Large intestine (tissue), 12 donors: ENCODE measurements around the gene B3GNT8. TPM values are rescaled to one million over a fixed set of nuclear protein-coding genes. Genes with fewer than 3 reads are reported as not detected.
A peak's percentile ranks its signal among the peaks of the same experiment; 100 is the strongest.
"Not testable (repeated sequence)": the region's sequence is repeated elsewhere in the genome, so short reads cannot be mapped to it uniquely, and the experiment has no call there.

Experiments
- DNase-seq, 2 donors: peaks; one replicate each; pipeline versions ENCODE4 v3.0.0 to v3.0.0-alpha.2; 2013
- H3K27ac ChIP-seq: one replicate; pipeline ENCODE4 v1.5.1; 2013; ENCODE audit warnings: low read length
- H3K27me3 ChIP-seq: 2 replicates; pipeline ENCODE4 v1.6.1; 2013; ENCODE audit warnings: low read length; ENCODE audit not compliant: control insufficient read depth, insufficient read depth
- H3K36me3 ChIP-seq: 2 replicates; pipeline ENCODE4 v1.6.1; 2013; ENCODE audit warnings: low read length; ENCODE audit not compliant: control insufficient read depth, insufficient read depth
- H3K4me1 ChIP-seq: one replicate; pipeline ENCODE4 v1.6.1; 2013; ENCODE audit warnings: low read length; ENCODE audit not compliant: control insufficient read depth, insufficient read depth
- H3K4me3 ChIP-seq: one replicate; pipeline ENCODE4 v1.5.1; 2013; ENCODE audit warnings: low read length
- H3K9me3 ChIP-seq: one replicate; pipeline ENCODE4 v1.6.1; 2013; ENCODE audit warnings: mild to moderate bottlenecking, low read depth, low read length, moderate library complexity; ENCODE audit not compliant: control insufficient read depth
- WGBS: methylation state at CpG from one replicate; pipeline ENCODE4 v1.1.5; 2013; ENCODE audit warnings: low lambda C conversion rate; ENCODE audit not compliant: insufficient coverage; 5-methylcytosine and 5-hydroxymethylcytosine counted together
- long read RNA-seq, 11 donors: transcript quantifications; one replicate each; lab custom pipeline, GENCODE V29; 2026
- polyA plus RNA-seq: library from polyadenylated mRNA; unstranded; fragments of 120-200 nt; gene quantifications from one replicate; pipeline ENCODE4 v1.2.1, GENCODE V29; 2013

B3GNT8 gene, protein sequence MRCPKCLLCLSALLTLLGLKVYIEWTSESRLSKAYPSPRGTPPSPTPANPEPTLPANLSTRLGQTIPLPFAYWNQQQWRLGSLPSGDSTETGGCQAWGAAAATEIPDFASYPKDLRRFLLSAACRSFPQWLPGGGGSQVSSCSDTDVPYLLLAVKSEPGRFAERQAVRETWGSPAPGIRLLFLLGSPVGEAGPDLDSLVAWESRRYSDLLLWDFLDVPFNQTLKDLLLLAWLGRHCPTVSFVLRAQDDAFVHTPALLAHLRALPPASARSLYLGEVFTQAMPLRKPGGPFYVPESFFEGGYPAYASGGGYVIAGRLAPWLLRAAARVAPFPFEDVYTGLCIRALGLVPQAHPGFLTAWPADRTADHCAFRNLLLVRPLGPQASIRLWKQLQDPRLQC
- 29.7 TPM for polyA plus RNA-seq
- long read RNA-seq, donor 1, partial matches to known transcripts: 12 of 14 reads
- long read RNA-seq, donor 1, other reads (novel, unspliced or antisense): 0 of 14 reads
- long read RNA-seq, donor 2, partial matches to known transcripts: 9 of 13 reads
- long read RNA-seq, donor 2, other reads (novel, unspliced or antisense): 0 of 13 reads
- long read RNA-seq, donor 3, transcript B3GNT8-202 (2 exons, 463 nt): major isoform, 7 of 32 reads
- long read RNA-seq, donor 3, partial matches to known transcripts: 25 of 32 reads
- long read RNA-seq, donor 3, other reads (novel, unspliced or antisense): 0 of 32 reads
- long read RNA-seq, donor 4: 0 reads
- long read RNA-seq, donor 5, transcript B3GNT8-202 (2 exons, 463 nt): major isoform, 6 of 13 reads
- long read RNA-seq, donor 5, partial matches to known transcripts: 7 of 13 reads
- long read RNA-seq, donor 5, other reads (novel, unspliced or antisense): 0 of 13 reads
- long read RNA-seq, donor 6, partial matches to known transcripts: 7 of 7 reads
- long read RNA-seq, donor 6, other reads (novel, unspliced or antisense): 0 of 7 reads
- long read RNA-seq, donor 7, partial matches to known transcripts: 7 of 8 reads
- long read RNA-seq, donor 7, other reads (novel, unspliced or antisense): 0 of 8 reads
- long read RNA-seq, donor 8, partial matches to known transcripts: 40 of 43 reads
- long read RNA-seq, donor 8, other reads (novel, unspliced or antisense): 0 of 43 reads
- long read RNA-seq, donor 9, partial matches to known transcripts: 16 of 18 reads
- long read RNA-seq, donor 9, other reads (novel, unspliced or antisense): 0 of 18 reads
- long read RNA-seq, donor 10, transcript B3GNT8-202 (2 exons, 463 nt): major isoform, 5 of 24 reads
- long read RNA-seq, donor 10, partial matches to known transcripts: 19 of 24 reads
- long read RNA-seq, donor 10, other reads (novel, unspliced or antisense): 0 of 24 reads
- long read RNA-seq, donor 11, transcript B3GNT8-202 (2 exons, 463 nt): major isoform, 5 of 24 reads
- long read RNA-seq, donor 11, partial matches to known transcripts: 19 of 24 reads
- long read RNA-seq, donor 11, other reads (novel, unspliced or antisense): 0 of 24 reads

DNA sequence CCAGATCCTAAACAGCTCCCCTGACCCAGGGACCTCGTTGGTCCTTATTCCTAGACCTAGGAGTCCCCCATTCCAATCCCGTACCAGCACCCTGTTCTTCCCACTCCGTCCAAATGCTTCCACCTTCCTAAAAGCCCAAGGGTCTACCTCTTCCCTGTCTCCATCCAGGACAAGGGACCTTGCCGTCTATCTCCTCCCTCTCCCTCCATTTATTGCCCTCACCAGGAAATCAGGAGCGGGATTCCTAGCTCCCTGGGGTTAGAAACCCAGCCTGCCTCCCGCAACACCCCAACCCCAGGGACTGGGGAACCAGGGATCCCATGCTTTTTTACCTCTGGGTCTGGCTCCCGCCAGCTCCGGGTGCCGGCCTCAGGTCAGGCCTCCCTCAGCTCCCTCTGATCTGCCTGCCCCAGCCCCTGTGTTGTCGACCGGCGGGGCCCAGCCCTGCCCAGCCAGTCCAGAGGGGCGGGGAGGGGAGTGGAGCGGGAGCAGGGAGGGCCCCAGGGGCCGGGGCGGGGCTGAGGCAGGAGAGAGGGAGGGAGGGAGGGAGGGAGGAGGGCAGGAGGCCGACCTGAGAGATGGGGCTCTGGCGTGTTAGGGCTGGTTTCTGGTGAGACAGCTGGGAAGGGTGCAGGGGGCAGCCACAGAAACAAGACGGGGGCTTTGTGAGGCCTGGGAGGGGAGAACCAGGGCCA lies at the start of gene B3GNT8:
TSS of gene B3GNT8 (minus strand) at position 423 of the 695 bp plus-strand sequence. CDS start 596 bp downstream, outside the sequence.
- peaks cover 42% of the 10 kb centered on the region for H3K4me1 ChIP-seq
- H3K9me3 ChIP-seq: peaks cover 7% of the 10 kb centered on the region
- WGBS: 0% methylated on average over 1 of the region's 19 CpGs
- peaks cover 54% of the 10 kb centered on the region for H3K36me3 ChIP-seq
- H3K4me3 ChIP-seq: peak within 1 kb of the TSS; percentile 56
- no peaks in the 10 kb centered on the region for H3K27me3 ChIP-seq
- peak; percentile 88 to 96 for DNase-seq
- H3K27ac ChIP-seq: peak within 1 kb of the TSS; percentile 97

DNA sequence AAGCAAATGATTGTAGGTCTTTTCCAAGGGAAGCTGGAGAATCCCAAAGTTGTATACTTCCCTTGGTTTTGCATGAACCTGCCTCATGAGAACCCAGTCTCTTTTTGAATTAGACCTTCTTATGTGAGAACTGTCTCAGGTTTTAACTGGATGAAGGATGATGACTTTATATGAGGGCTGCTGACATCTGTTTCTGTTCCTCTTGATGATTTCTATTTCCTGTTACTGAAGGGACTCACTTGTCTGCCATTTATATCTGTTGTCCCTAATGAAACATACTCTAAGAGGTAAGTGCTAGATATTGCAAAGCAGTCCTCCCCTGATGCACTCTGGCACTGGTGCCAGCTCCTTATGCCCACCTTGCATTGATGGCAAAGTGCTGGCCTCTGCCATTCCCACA lies 49.4 kb upstream of the B3GNT8 start:
- Histone ChIP-seq H3K4me1 (no peaks in the 10 kb centered on the region), H3K27me3 (peaks cover 10% of the 10 kb centered on the region)
- no peak for DNase-seq

DNA sequence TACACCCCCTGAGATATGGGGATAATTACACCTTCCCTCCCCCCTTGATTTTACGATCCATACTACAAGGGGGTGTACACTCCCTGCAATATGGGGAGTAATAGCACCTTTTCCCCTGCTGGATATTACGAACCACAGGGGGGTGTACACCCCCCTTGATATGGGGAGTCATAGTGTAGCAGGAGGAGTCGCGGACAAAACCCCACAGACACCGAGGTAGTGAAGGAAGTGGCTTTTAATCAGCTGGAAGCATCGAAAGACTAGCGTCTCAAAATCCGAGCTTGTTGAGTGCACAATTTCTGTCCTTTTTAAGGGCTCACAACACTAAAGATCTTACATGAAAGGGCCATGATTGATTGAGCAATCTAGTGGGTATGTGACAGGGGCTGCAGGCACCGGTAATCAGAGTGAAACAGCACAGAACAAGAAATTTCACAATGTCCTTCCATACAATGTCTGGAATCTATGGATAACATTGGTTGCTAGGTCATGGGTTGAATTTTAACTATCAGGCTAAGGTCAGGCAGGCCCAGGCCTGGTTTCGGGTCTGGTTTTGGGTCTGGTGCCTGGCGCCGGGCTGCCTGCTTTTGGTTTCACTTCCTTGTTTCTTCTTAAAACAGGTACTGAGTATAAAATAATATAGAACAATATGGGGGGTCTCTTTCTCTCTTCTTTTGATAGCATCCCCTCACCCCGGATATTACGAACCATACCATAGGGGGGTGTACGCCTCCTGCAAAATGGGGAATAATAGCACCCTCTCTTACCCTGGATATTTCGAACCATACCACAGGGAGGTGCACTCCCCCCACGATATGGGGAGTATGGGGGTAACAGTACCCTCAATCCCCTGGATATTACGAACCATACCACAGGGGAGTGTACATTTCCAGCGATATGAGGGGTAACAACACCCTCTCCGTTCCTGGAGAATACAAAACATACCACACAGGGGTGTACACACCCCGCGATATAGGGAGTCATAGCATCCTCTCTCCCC lies 36.4 kb upstream of the B3GNT8 start:
- H3K27me3 ChIP-seq, H3K4me1 ChIP-seq, H3K4me3 ChIP-seq, DNase-seq, H3K9me3 ChIP-seq, H3K36me3 ChIP-seq, H3K27ac ChIP-seq: not testable (repeated sequence)
- no CpG with 5 or more reads among the region's 22 CpGs for WGBS

More for the DNA sequence above, 49.4 kb upstream of the B3GNT8 start:
- no peak overlapping the region for H3K4me3 ChIP-seq
- no peaks in the 10 kb centered on the region for H3K36me3 ChIP-seq
- no peaks in the 10 kb centered on the region for H3K9me3 ChIP-seq
- no peak overlapping the region for H3K27ac ChIP-seq

DNA sequence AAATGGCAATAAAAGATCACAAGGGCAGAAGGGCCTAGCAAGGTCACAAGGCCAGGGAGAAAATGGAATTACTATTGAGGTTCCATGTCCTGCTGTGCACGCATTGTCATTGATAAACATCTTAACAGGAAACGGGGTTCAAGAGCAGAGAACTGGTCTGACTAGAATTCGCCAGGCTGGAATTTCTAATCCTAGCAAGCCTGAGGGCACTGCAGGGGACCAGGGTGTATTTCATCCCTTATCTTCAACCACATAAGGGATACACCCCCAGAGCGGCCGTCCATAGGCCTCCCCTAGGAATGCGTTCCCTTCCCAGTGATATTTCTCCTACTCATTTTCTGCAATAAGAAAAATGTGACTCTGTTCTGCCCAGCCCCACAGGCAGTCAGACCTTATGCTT lies 35.3 kb upstream of the B3GNT8 start:
- no CpG with 5 or more reads among the region's 6 CpGs for WGBS
- Histone ChIP-seq H3K27ac (no peak overlapping the region), H3K4me1 (no peaks in the 10 kb centered on the region), H3K9me3 (no peaks in the 10 kb centered on the region), H3K36me3 (no peaks in the 10 kb centered on the region), H3K27me3 (peaks cover 5% of the 10 kb centered on the region), H3K4me3 (no peak overlapping the region)
- no peak for DNase-seq

DNA sequence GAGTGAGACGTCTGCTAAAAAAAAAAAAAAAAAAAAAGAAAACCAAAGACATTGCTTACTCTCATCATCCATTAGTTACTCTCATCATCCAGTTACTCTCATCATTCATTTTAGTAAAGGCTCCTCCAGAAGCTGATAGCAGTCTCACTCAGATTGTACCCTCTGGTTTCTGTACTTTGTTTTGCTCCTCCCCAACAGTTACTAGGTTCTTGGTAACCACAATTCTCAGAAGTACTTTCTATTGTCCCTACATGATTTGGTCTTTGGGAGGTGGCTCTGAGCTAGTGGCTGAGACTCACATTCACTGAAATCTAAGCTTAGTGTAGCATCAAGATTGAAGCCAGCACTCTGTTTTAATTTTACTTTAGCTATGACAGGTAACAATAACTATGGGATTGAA lies 30.1 kb upstream of the B3GNT8 start:
- DNase-seq: no peak
- no peak overlapping the region for H3K27ac ChIP-seq
- WGBS: no CpG with 5 or more reads among the region's 1 CpG
- no peaks in the 10 kb centered on the region for H3K9me3 ChIP-seq
- no peaks in the 10 kb centered on the region for H3K4me1 ChIP-seq
- H3K36me3 ChIP-seq: no peaks in the 10 kb centered on the region
- H3K27me3 ChIP-seq: no peaks in the 10 kb centered on the region
- H3K4me3 ChIP-seq: no peak overlapping the region

DNA sequence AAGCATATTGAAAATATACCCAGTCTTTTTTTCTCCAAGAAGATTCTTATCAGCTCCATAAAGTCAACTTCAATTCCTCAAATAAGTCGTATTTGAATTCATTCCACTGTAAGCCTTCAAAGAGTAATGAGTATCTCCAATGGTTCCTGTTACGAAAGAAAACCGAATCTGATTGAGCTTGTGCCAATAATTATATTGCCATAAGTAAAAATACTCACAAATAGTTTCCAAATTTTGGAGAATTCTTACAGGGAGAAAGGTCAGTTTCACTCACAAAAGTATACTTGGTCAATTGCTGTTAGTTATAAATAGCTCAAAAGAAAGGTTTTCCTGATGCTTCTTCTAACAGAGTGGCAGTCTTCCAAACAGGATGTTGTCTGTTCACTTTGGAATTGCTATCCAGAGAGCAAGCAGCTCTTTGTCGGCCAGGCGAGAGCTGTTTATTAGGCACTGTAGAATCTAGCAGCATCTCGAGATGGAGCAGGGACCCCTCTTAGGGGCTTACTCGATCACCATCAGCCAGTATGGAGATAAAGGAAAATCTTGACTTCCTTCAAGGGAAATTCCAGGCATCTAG lies 29.3 kb upstream of the B3GNT8 start:
- Histone ChIP-seq H3K27me3 (no peaks in the 10 kb centered on the region), H3K27ac (no peak overlapping the region), H3K36me3 (no peaks in the 10 kb centered on the region), H3K9me3 (no peaks in the 10 kb centered on the region), H3K4me3 (no peak overlapping the region), H3K4me1 (no peaks in the 10 kb centered on the region)
- DNase-seq: no peak
- 68% methylated on average over 3 of the region's 7 CpGs for WGBS

DNA sequence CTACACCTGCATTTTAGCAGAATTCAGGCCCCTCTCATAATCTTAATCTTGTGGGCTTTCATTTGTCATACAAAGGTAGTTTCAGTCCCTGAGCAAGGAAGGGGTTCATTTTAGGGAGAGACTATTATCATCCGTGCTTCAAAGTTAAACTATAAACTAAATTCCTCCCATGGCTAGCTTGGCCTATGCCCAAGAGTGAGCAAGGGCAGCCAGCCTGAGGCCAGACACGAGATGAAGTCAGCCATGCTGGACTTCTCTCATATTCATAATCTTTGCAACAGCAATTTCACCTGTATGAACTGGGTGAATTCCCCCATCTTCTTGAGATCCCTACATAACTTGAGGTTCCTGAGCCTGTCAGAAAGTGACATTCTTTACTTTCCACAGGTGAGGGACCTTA lies 28.8 kb upstream of the B3GNT8 start:
- no peaks in the 10 kb centered on the region for H3K9me3 ChIP-seq
- H3K27ac ChIP-seq: no peak overlapping the region
- no peaks in the 10 kb centered on the region for H3K27me3 ChIP-seq
- WGBS: no CpG with 5 or more reads among the region's 2 CpGs
- no peak overlapping the region for H3K4me3 ChIP-seq
- no peaks in the 10 kb centered on the region for H3K36me3 ChIP-seq
- DNase-seq: no peak
- no peaks in the 10 kb centered on the region for H3K4me1 ChIP-seq

DNA sequence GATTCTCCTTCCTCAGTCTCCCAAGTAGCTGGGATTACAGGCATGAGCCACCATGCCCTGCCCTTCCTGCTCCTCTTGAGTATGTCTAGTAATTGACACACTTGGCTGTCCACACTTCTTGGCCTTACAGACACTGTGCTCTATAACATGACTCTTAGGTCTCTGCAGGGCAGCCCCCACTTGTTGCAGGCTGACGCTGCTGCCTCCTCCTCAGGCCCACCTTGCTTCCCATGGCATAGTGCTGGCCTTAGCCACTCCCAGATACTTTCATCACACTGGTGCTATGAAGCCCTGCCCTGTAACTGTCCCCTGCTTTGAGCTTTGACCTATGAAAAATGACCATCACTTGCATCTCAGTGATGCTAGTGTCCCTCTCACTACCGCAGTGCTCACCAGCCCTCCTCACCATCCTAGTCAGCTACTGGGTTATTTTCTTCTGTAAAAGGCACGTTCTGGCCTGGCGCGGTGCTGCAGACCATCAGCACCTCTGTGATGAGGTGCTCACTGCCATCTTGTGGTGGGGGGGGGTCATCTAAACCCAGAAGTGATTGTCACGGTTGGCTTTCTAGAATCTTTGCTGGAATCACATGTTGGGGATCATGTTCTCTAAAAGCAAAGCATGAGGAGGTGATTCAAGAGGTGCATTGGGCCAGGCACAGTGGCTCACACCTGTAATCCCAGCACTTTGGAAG lies 25.6 kb upstream of the B3GNT8 start:
- no CpG with 5 or more reads among the region's 6 CpGs for WGBS
- H3K4me1 ChIP-seq: no peaks in the 10 kb centered on the region

More for the DNA sequence above, 25.6 kb upstream of the B3GNT8 start:
- H3K27me3 ChIP-seq: no peaks in the 10 kb centered on the region
- H3K36me3 ChIP-seq: no peaks in the 10 kb centered on the region
- no peak overlapping the region for H3K4me3 ChIP-seq
- DNase-seq: no peak
- H3K9me3 ChIP-seq: no peaks in the 10 kb centered on the region
- H3K27ac ChIP-seq: no peak overlapping the region
